ENCODE measurements around the gene PRKCA. TPM values are rescaled to one million over a fixed set of nuclear protein-coding genes. Genes with fewer than 3 reads are reported as not detected.

Gene PRKCA
- total RNA-seq, 1 donor from 2014 or later, result 2.2 TPM

GRCh38 chr17:66277191-66277590 lies 25.2 kb upstream of the PRKCA start:
- POLR2A ChIA-PET, result no interaction called here
- H3K27me3 Mint-ChIP-seq, result peaks cover 10% of the 10 kb centered on the region

DNA sequence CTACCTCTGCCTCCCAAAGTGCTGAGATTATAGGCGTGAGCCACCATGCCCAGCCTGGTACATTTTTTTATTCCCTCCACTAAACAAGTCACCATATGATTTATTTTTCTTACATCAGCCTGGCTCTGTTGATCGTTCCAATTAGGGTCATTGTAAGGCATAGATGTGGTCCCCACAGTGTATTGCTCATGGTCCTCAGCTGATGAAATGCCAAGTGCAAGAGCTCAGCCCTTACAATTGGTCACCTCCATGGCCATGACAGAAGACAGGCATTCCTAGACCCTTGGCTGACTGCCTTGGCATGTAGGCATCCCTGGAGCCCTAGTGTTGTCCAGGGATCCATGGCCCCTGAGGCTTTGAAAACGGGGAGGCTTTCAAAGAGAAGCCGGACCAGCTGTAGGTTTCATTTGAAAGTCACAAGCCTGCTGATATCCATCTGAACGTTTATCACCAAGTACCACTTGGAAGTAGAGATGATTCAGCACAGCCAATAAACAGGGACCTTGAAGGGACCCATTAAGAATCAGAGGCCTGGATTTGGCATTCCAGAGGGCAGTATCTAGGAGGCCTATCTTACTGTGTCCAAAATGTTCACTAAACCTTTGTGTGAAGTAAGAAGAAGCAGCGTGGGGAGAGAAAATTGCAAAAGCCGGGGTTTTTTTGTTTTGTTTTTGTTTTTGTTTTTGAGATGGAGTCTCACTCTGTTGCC lies 20.6 kb upstream of the PRKCA start:
- H3K4me3 Mint-ChIP-seq, result no peak overlapping the region
- no peaks in the 10 kb centered on the region for H3K4me1 Mint-ChIP-seq
- no peaks in the 10 kb centered on the region for H3K9me3 Mint-ChIP-seq
- ATAC-seq (ENCODE audit: low read depth) (no peak), DNase-seq (no peak)
- ChIA-PET CTCF (no interaction called here), POLR2A (no interaction called here)
- peaks cover 12% of the 10 kb centered on the region for H3K27me3 Mint-ChIP-seq
- no peak overlapping the region for H3K27ac Mint-ChIP-seq
- no peaks in the 10 kb centered on the region for H3K36me3 Mint-ChIP-seq (ENCODE audit: low read depth)
- TF ChIP-seq, protein P1, sequence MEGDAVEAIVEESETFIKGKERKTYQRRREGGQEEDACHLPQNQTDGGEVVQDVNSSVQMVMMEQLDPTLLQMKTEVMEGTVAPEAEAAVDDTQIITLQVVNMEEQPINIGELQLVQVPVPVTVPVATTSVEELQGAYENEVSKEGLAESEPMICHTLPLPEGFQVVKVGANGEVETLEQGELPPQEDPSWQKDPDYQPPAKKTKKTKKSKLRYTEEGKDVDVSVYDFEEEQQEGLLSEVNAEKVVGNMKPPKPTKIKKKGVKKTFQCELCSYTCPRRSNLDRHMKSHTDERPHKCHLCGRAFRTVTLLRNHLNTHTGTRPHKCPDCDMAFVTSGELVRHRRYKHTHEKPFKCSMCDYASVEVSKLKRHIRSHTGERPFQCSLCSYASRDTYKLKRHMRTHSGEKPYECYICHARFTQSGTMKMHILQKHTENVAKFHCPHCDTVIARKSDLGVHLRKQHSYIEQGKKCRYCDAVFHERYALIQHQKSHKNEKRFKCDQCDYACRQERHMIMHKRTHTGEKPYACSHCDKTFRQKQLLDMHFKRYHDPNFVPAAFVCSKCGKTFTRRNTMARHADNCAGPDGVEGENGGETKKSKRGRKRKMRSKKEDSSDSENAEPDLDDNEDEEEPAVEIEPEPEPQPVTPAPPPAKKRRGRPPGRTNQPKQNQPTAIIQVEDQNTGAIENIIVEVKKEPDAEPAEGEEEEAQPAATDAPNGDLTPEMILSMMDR (IDR thresholded peaks at IDR 0.05), result no peak
- intact Hi-C loops (cut with micrococcal nuclease), result no loop called here

More at GRCh38 chr17:66277191-66277590, 25.2 kb upstream of the PRKCA start:
- DNase-seq, result no peak
- Mint-ChIP-seq H3K36me3 (ENCODE audit: low read depth) (no peaks in the 10 kb centered on the region), H3K4me3 (no peak overlapping the region), H3K9me3 (no peaks in the 10 kb centered on the region), H3K27ac (no peak overlapping the region), H3K4me1 (no peaks in the 10 kb centered on the region)
- CTCF ChIA-PET, result no interaction called here
- intact Hi-C loops (cut with micrococcal nuclease), result no loop called here
- ATAC-seq (ENCODE audit: low read depth), result no peak
- TF ChIP-seq, protein P1 (IDR thresholded peaks at IDR 0.05), result no peak

- DNase-seq, result no peak
- H3K27me3 Mint-ChIP-seq, result peaks cover 17% of the 10 kb centered on the region
- CTCF ChIA-PET, result no interaction called here
- no peak for ATAC-seq (ENCODE audit: low read depth)
- no peaks in the 10 kb centered on the region for H3K36me3 Mint-ChIP-seq (ENCODE audit: low read depth)
- no peak overlapping the region for H3K27ac Mint-ChIP-seq
- intact Hi-C loops (cut with micrococcal nuclease), result no loop called here
- H3K9me3 Mint-ChIP-seq, result no peaks in the 10 kb centered on the region
- no peak overlapping the region for H3K4me3 Mint-ChIP-seq
- H3K4me1 Mint-ChIP-seq, result no peaks in the 10 kb centered on the region
- TF ChIP-seq, protein P1 (IDR thresholded peaks at IDR 0.05), result no peak
- POLR2A ChIA-PET, result no interaction called here
These were observed 19.0 kb upstream of the PRKCA start for GRCh38 chr17:66283296-66283934.

GRCh38 chr17:66283971-66284370 lies 18.4 kb upstream of the PRKCA start:
- TF ChIP-seq, protein P1 (IDR thresholded peaks at IDR 0.05), result no peak
- intact Hi-C loops (cut with micrococcal nuclease), result no loop called here
- H3K4me1 Mint-ChIP-seq, result no peaks in the 10 kb centered on the region
- H3K4me3 Mint-ChIP-seq, result no peak overlapping the region
- no peak overlapping the region for H3K27ac Mint-ChIP-seq
- peaks cover 17% of the 10 kb centered on the region for H3K27me3 Mint-ChIP-seq
- no peaks in the 10 kb centered on the region for H3K9me3 Mint-ChIP-seq
- no peak for ATAC-seq (ENCODE audit: low read depth)
- POLR2A ChIA-PET, result no interaction called here
- CTCF ChIA-PET, result no interaction called here
- no peak for DNase-seq
- no peaks in the 10 kb centered on the region for H3K36me3 Mint-ChIP-seq (ENCODE audit: low read depth)

DNA sequence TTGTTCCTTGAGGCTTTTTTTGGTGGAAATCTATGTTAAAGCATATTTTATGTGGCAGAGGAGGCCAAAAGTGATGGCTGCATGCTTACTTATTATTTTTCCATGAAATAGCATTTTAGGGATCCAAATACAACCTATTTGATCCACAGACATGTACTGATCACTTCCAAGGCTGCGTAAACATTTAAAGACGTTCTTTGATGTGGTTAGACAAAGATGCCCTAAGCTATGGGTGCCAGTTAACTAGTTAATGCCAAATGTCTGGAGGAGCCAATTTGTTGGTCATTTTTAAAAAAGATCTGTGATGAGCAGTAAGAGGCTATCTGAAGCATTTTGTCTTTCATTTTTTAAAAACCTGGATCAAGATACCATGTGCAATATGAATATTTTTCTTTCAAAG lies 17.3 kb upstream of the PRKCA start:
- POLR2A ChIA-PET, result no interaction called here
- peaks cover 17% of the 10 kb centered on the region for H3K27me3 Mint-ChIP-seq
- H3K27ac Mint-ChIP-seq, result no peak overlapping the region
- DNase-seq (no peak), ATAC-seq (ENCODE audit: low read depth) (no peak)
- CTCF ChIA-PET, result no interaction called here
- H3K4me1 Mint-ChIP-seq, result no peaks in the 10 kb centered on the region
- H3K9me3 Mint-ChIP-seq, result no peaks in the 10 kb centered on the region
- intact Hi-C loops (cut with micrococcal nuclease), result no loop called here
- no peaks in the 10 kb centered on the region for H3K36me3 Mint-ChIP-seq (ENCODE audit: low read depth)
- H3K4me3 Mint-ChIP-seq, result no peak overlapping the region
- TF ChIP-seq, protein P1 (IDR thresholded peaks at IDR 0.05), result no peak
